ENCODE data around the gene SHQ1. TPM values are rescaled to one million over a fixed set of nuclear protein-coding genes. Genes with fewer than 3 reads are reported as not detected.

SHQ1 gene
- total and polyA plus RNA-seq, 2 of the 4 experiments (the other 2 are of a cell fraction), result 10.4 to 19.4 TPM

DNA sequence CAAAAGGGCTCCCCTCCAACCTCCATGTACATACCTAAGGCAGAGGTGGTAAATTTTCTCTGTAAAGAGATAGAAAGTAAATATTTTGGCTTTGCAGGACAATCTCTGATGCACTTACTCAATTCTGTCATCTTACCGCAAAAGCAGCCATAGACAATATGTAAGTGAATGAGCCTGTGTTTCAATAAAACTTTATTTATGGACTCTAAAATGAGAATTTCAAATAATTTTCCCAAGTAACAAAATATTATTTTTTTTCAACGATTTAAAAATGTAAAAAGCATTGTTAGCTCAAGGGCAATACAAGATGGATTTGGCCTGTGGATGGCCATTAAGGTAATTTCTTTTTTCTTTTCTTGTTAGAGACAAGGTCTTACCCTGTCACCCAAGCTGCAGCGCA is 44.7 kb downstream of the SHQ1 start:
- in situ Hi-C loops (cut with MboI; ENCODE audit: low sequenced_read_pairs), result no loop called here
- no peak overlapping the region for H2AFZ ChIP-seq (replicated peaks; ENCODE audit: low read length, poor library complexity)
- no peak overlapping the region for H2AK5ac ChIP-seq (ENCODE audit: low read depth, low read length)
- no peaks in the 10 kb centered on the region for H3K27me3 ChIP-seq (ENCODE audit: control insufficient read depth, insufficient read depth, low read length)
- H3K9me1 ChIP-seq (ENCODE audit: insufficient read depth, low read length), result no peaks in the 10 kb centered on the region
- no peak overlapping the region for H3K23ac ChIP-seq (ENCODE audit: low read depth, low read length)
- H3K4me3 ChIP-seq (ENCODE audit: insufficient read depth, low read depth, low read length), result no peak overlapping the region
- H3K9ac ChIP-seq (ENCODE audit: low read depth, low read length), result no peak overlapping the region
- no peaks in the 10 kb centered on the region for H3K9me3 ChIP-seq (ENCODE audit: control insufficient read depth, insufficient read depth, low read length)
- H4K20me1 ChIP-seq (ENCODE audit: insufficient read depth, low read length), result no peaks in the 10 kb centered on the region
- no peak overlapping the region for H3K56ac ChIP-seq (ENCODE audit: extremely low read depth, insufficient read depth, low read length)
- DNase-seq, result no peak
- no peak overlapping the region for H3K4ac ChIP-seq (ENCODE audit: low read depth, low read length)
- ATAC-seq (ENCODE audit: low read depth), result no peak
- H3K36me3 ChIP-seq (ENCODE audit: control insufficient read depth, insufficient read depth, low read length), result no peaks in the 10 kb centered on the region
- H2BK120ac ChIP-seq (ENCODE audit: low read depth, low read length), result no peak overlapping the region
- 60% methylated on average over 1 of the region's 3 CpGs; no CpG with 5 or more reads in 1 of the 2 experiments for WGBS, 2 experiments (ENCODE audit: extremely low coverage in 2 of 2, insufficient read length in 1 of 2)
- dilution Hi-C loops (cut with HindIII; ENCODE audit: low sequenced_read_pairs, unreplicated experiment), result no loop called here
- no peak for TF ChIP-seq MAZ (IDR thresholded peaks at IDR 0.05; ENCODE audit: borderline replicate concordance, low read depth, low read length)
- no peak for TF ChIP-seq CTCF (conservative IDR thresholded peaks at IDR 0.05; ENCODE audit: low read depth, low read length)
- TF ChIP-seq FOS (IDR thresholded peaks at IDR 0.05; ENCODE audit: low read depth, low read length), result no peak
- TF ChIP-seq RFX5 (IDR thresholded peaks at IDR 0.05; ENCODE audit: low read depth, low read length), result no peak
- TF ChIP-seq BHLHE40 (IDR thresholded peaks at IDR 0.05; ENCODE audit: low read depth, low read length), result no peak
- TF ChIP-seq RAD21 (IDR thresholded peaks at IDR 0.05; ENCODE audit: low read length), result no peak
- TF ChIP-seq CHD1 (IDR thresholded peaks at IDR 0.05; ENCODE audit: low read depth, low read length), result no peak
- no peak for TF ChIP-seq MAFK (IDR thresholded peaks at IDR 0.05; ENCODE audit: low read depth, low read length)
- no peak for TF ChIP-seq RCOR1 (IDR thresholded peaks at IDR 0.05; ENCODE audit: insufficient replicate concordance, low read length)
- TF ChIP-seq MXI1 (IDR thresholded peaks at IDR 0.05; ENCODE audit: borderline replicate concordance, low read depth, low read length), result no peak
- no peak for TF ChIP-seq POLR2A (IDR thresholded peaks at IDR 0.05; ENCODE audit: low read depth, low read length)
- no peak for TF ChIP-seq SMC3 (IDR thresholded peaks at IDR 0.05; ENCODE audit: low read depth, low read length)
- no peak for TF ChIP-seq CEBPB (IDR thresholded peaks at IDR 0.05; ENCODE audit: low read depth, low read length)
- no peak for TF ChIP-seq NFE2L2 (IDR thresholded peaks at IDR 0.05; ENCODE audit: low read depth, low read length)
- TF ChIP-seq, protein P1, sequence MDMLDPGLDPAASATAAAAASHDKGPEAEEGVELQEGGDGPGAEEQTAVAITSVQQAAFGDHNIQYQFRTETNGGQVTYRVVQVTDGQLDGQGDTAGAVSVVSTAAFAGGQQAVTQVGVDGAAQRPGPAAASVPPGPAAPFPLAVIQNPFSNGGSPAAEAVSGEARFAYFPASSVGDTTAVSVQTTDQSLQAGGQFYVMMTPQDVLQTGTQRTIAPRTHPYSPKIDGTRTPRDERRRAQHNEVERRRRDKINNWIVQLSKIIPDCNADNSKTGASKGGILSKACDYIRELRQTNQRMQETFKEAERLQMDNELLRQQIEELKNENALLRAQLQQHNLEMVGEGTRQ (IDR thresholded peaks at IDR 0.05; ENCODE audit: low read depth, low read length), result no peak
- TF ChIP-seq ELK1 (IDR thresholded peaks at IDR 0.05; ENCODE audit: borderline replicate concordance, low read depth, low read length), result no peak
- H4K91ac ChIP-seq (ENCODE audit: insufficient read depth, low read depth, low read length), result no peak overlapping the region
- no peaks in the 10 kb centered on the region for H3K79me1 ChIP-seq (ENCODE audit: low read depth in 1 of 2, low read length in 2 of 2)
- H3K4me2 ChIP-seq (ENCODE audit: low read depth, low read length), result no peak overlapping the region
- POLR2A ChIA-PET (ENCODE audit: unreplicated experiment), result no interaction called here
- no TSS peak for BruUV-seq (replicated peaks)
- H2BK5ac ChIP-seq (ENCODE audit: low read depth, low read length, poor library complexity, severe bottlenecking), result no peak overlapping the region
- H2AK9ac ChIP-seq (replicated peaks; ENCODE audit: low read depth, low read length, poor library complexity), result no peak overlapping the region
- no peak overlapping the region for H2BK20ac ChIP-seq (ENCODE audit: low read depth, low read length)
- H3K4me1 ChIP-seq (ENCODE audit: control insufficient read depth, insufficient read depth, low read length), result no peaks in the 10 kb centered on the region
- no peak overlapping the region for H4K5ac ChIP-seq (ENCODE audit: low read depth, low read length)
- no peak overlapping the region for H3K14ac ChIP-seq (replicated peaks; ENCODE audit: low read depth, low read length)
- no peak overlapping the region for H2BK15ac ChIP-seq (ENCODE audit: low read depth, low read length)
- no peak overlapping the region for H3K27ac ChIP-seq (ENCODE audit: insufficient read depth, low read length)
- intact Hi-C loops (cut with micrococcal nuclease), result no loop called here
- CTCF ChIA-PET, result interaction anchor here (0.6 kb wide), 3 partner anchors 12 to 536 kb away, joined by 3 to 7 read pairs (median 4); no protein-coding TSS in a partner anchor
- no peak overlapping the region for H4K8ac ChIP-seq (ENCODE audit: low read depth in 2 of 2, low read length in 2 of 2)
- no peak overlapping the region for H3K18ac ChIP-seq (ENCODE audit: low read depth, low read length)
